GM18519 (cell line): Measurements from ENCODE around the gene USB1.
"Not testable (repeated sequence)": the region's sequence is repeated elsewhere in the genome, so short reads cannot be mapped to it uniquely, and the experiment has no call there.

Source experiments
- ATAC-seq: cut with Tn5 transposase; IDR thresholded peaks from one replicate; pipeline ENCODE4 v1.9.1; 2021; ENCODE audit warnings: mild to moderate bottlenecking, moderate library complexity; ENCODE audit not compliant: unreplicated experiment, low FRiP score

The USB1 gene

GRCh38 chr16:57993897-57994296 lies 7.3 kb upstream of the USB1 start:
- no peak for ATAC-seq

- ATAC-seq = no peak
Observed at GRCh38 chr16:57994361-57994760, 6.8 kb upstream of the USB1 start.

GRCh38 chr16:57994778-57995177 lies 6.4 kb upstream of the USB1 start:
- no peak for ATAC-seq

- ATAC-seq = no peak
Observed at GRCh38 chr16:57995721-57996405, 5.3 kb upstream of the USB1 start.

GRCh38 chr16:57996406-57997175 lies 4.6 kb upstream of the USB1 start:
- no peak for ATAC-seq

- ATAC-seq = no peak
Observed at GRCh38 chr16:57997176-57997527, 4.1 kb upstream of the USB1 start.

- ATAC-seq = no peak
Observed at GRCh38 chr16:57997528-57998265, 3.5 kb upstream of the USB1 start.

- ATAC-seq = no peak
Observed at GRCh38 chr16:57998486-57998885, 2.7 kb upstream of the USB1 start.

- no peak for ATAC-seq
Observed at GRCh38 chr16:57998992-57999365, 2.2 kb upstream of the USB1 start.

GRCh38 chr16:57999366-57999970 lies 1.7 kb upstream of the USB1 start:
- ATAC-seq = no peak

- peak; percentile 9 for ATAC-seq
Observed at GRCh38 chr16:57999971-58000705, 1.1 kb upstream of the USB1 start, which contains the start of gene ZNF319. TSS of gene ZNF319 (minus strand) at chr16:58000672. CDS start at chr16:57998265, 2,407 bp downstream.

GRCh38 chr16:58001781-58002415 lies 691 bp downstream of the USB1 start:
- no peak for ATAC-seq

GRCh38 chr16:58002416-58002800 lies 1.2 kb downstream of the USB1 start:
- ATAC-seq = no peak

GRCh38 chr16:58002936-58003335 lies 1.7 kb downstream of the USB1 start:
- no peak for ATAC-seq

- not testable (repeated sequence) for ATAC-seq
Observed at GRCh38 chr16:58004736-58005135, 3.5 kb downstream of the USB1 start.

- no peak for ATAC-seq
Observed at GRCh38 chr16:58009856-58010416, 8.7 kb downstream of the USB1 start.

- no peak for ATAC-seq
Observed at GRCh38 chr16:58010886-58011285, 9.7 kb downstream of the USB1 start.

GRCh38 chr16:58011652-58012051 lies 10.4 kb downstream of the USB1 start:
- no peak for ATAC-seq

GRCh38 chr16:58012481-58012880 lies 11.3 kb downstream of the USB1 start:
- ATAC-seq = no peak
